ENCODE measurements around the gene MIGA1. TPM values are rescaled to one million over a fixed set of nuclear protein-coding genes. Genes with fewer than 3 reads are reported as not detected.

The MIGA1 gene
- total and polyA plus RNA-seq, 2 of the 4 experiments (the other 2 are of a cell fraction), result 5.7 to 16.3 TPM

GRCh38 chr1:77776007-77776700 is 3.3 kb upstream of the MIGA1 start (continued):
- TF ChIP-seq FOS (IDR thresholded peaks at IDR 0.05; ENCODE audit: low read depth, low read length), result no peak

GRCh38 chr1:77781683-77782082 is 2.2 kb downstream of the MIGA1 start:
- dilution Hi-C loops (cut with HindIII; ENCODE audit: low sequenced_read_pairs, unreplicated experiment), result no loop called here
- H3K4me1 ChIP-seq (ENCODE audit: control insufficient read depth, insufficient read depth, low read length), result no peaks in the 10 kb centered on the region
- WGBS, 2 experiments (ENCODE audit: extremely low coverage in 2 of 2, insufficient read length in 1 of 2), result no CpG with 5 or more reads among the region's 1 CpG

More at GRCh38 chr1:77781683-77782082, 2.2 kb downstream of the MIGA1 start:
- ChIA-PET CTCF (no interaction called here), POLR2A (ENCODE audit: unreplicated experiment) (no interaction called here)
- Histone ChIP-seq H3K27me3 (ENCODE audit: control insufficient read depth, insufficient read depth, low read length) (no peaks in the 10 kb centered on the region), H4K5ac (ENCODE audit: low read depth, low read length) (no peak overlapping the region), H2BK120ac (ENCODE audit: low read depth, low read length) (no peak overlapping the region), H2AFZ (replicated peaks; ENCODE audit: low read length, poor library complexity) (no peak overlapping the region), H2BK20ac (ENCODE audit: low read depth, low read length) (no peak overlapping the region), H3K18ac (ENCODE audit: low read depth, low read length) (no peak overlapping the region), H2BK5ac (ENCODE audit: low read depth, low read length, poor library complexity, severe bottlenecking) (no peak overlapping the region), H2AK9ac (replicated peaks; ENCODE audit: low read depth, low read length, poor library complexity) (no peak overlapping the region), H2AK5ac (ENCODE audit: low read depth, low read length) (no peak overlapping the region), H4K8ac (ENCODE audit: low read depth in 2 of 2, low read length in 2 of 2) (no peak overlapping the region), H3K4me2 (ENCODE audit: low read depth, low read length) (no peak overlapping the region), H3K14ac (replicated peaks; ENCODE audit: low read depth, low read length) (no peak overlapping the region), H3K27ac (ENCODE audit: insufficient read depth, low read length) (no peak overlapping the region), H3K9ac (ENCODE audit: low read depth, low read length) (no peak overlapping the region), H2BK15ac (ENCODE audit: low read depth, low read length) (no peak overlapping the region), H4K91ac (ENCODE audit: insufficient read depth, low read depth, low read length) (no peak overlapping the region), H3K4ac (ENCODE audit: low read depth, low read length) (no peak overlapping the region), H3K9me3 (ENCODE audit: control insufficient read depth, insufficient read depth, low read length) (no peaks in the 10 kb centered on the region), H3K79me1 (ENCODE audit: low read depth in 1 of 2, low read length in 2 of 2) (peaks cover 15 to 23% of the 10 kb centered on the region in 2 experiments), H4K20me1 (ENCODE audit: insufficient read depth, low read length) (no peaks in the 10 kb centered on the region), H3K4me3 (ENCODE audit: insufficient read depth, low read depth, low read length) (no peak overlapping the region), H3K36me3 (ENCODE audit: control insufficient read depth, insufficient read depth, low read length) (peaks cover 10% of the 10 kb centered on the region), H3K9me1 (ENCODE audit: insufficient read depth, low read length) (no peaks in the 10 kb centered on the region), H3K56ac (ENCODE audit: extremely low read depth, insufficient read depth, low read length) (no peak overlapping the region), H3K23ac (ENCODE audit: low read depth, low read length) (no peak overlapping the region)
- ATAC-seq (ENCODE audit: low read depth), result no peak
- BruUV-seq (replicated peaks), result no TSS peak
- DNase-seq, result no peak
- intact Hi-C loops (cut with micrococcal nuclease) (no loop called here), in situ Hi-C loops (cut with MboI; ENCODE audit: low sequenced_read_pairs) (no loop called here)
- TF ChIP-seq SMC3 (IDR thresholded peaks at IDR 0.05; ENCODE audit: low read depth, low read length), result no peak
- no peak for TF ChIP-seq CHD1 (IDR thresholded peaks at IDR 0.05; ENCODE audit: low read depth, low read length)
- no peak for TF ChIP-seq MAFK (IDR thresholded peaks at IDR 0.05; ENCODE audit: low read depth, low read length)
- TF ChIP-seq MAZ (IDR thresholded peaks at IDR 0.05; ENCODE audit: borderline replicate concordance, low read depth, low read length), result no peak
- TF ChIP-seq RCOR1 (IDR thresholded peaks at IDR 0.05; ENCODE audit: insufficient replicate concordance, low read length), result no peak
- TF ChIP-seq BHLHE40 (IDR thresholded peaks at IDR 0.05; ENCODE audit: low read depth, low read length), result no peak
- TF ChIP-seq RAD21 (IDR thresholded peaks at IDR 0.05; ENCODE audit: low read length), result no peak
- no peak for TF ChIP-seq CTCF (conservative IDR thresholded peaks at IDR 0.05; ENCODE audit: low read depth, low read length)
- TF ChIP-seq MXI1 (IDR thresholded peaks at IDR 0.05; ENCODE audit: borderline replicate concordance, low read depth, low read length), result no peak
- TF ChIP-seq NFE2L2 (IDR thresholded peaks at IDR 0.05; ENCODE audit: low read depth, low read length), result no peak

Measured in IMR-90 (cell line).